ENCODE measurements around the gene FRMD3. TPM values are rescaled to one million over a fixed set of nuclear protein-coding genes. Genes with fewer than 3 reads are reported as not detected.

FRMD3 gene
- total RNA-seq, 4 donors from 2014 or later, result 7.9 to 13.4 (median 11.8) TPM

- Histone ChIP-seq H3K9me3 (no peaks in the 10 kb centered on the region), H3K4me3 (no peak overlapping the region), H3K27me3 (no peaks in the 10 kb centered on the region), H3K4me1 (peaks cover 0 to 42% (median 17%) of the 10 kb centered on the region in 4 donors), H3K36me3 (no peaks in the 10 kb centered on the region), H3K27ac (replicated peaks in 1 of 4) (peak overlapping the region in 3 of 4 donors; percentile 4 to 46 (median 28))
- intact Hi-C loops (cut with DNase I), result no loop called here
- TF ChIP-seq EP300 (IDR thresholded peaks at IDR 0.05), result no peak
- TF ChIP-seq POLR2A (IDR thresholded peaks at IDR 0.05; ENCODE audit: low read depth), result no peak
- no peak for TF ChIP-seq POLR2AphosphoS5 (IDR thresholded peaks at IDR 0.05)
- no peak for TF ChIP-seq CTCF (IDR thresholded peaks at IDR 0.05)
- no peak for DNase-seq (ENCODE audit: extremely low spot score)
- WGBS, result 65% methylated on average over 5 of the region's 5 CpGs
These were observed 65.4 kb downstream of the FRMD3 start for GRCh38 chr9:83472764-83473163.

GRCh38 chr9:83472221-83472665 is 66.0 kb downstream of the FRMD3 start:
- no peaks in the 10 kb centered on the region for H3K27me3 ChIP-seq
- intact Hi-C loops (cut with DNase I), result no loop called here
- peak overlapping the region in 1 of 4 donors; percentile 4 for H3K27ac ChIP-seq (replicated peaks in 1 of 4)
- H3K4me3 ChIP-seq, result no peak overlapping the region
- no peak for DNase-seq (ENCODE audit: extremely low spot score)
- no peaks in the 10 kb centered on the region for H3K36me3 ChIP-seq
- no peaks in the 10 kb centered on the region for H3K9me3 ChIP-seq
- TF ChIP-seq CTCF (IDR thresholded peaks at IDR 0.05) (no peak), EP300 (IDR thresholded peaks at IDR 0.05) (no peak), POLR2A (IDR thresholded peaks at IDR 0.05; ENCODE audit: low read depth) (no peak), POLR2AphosphoS5 (IDR thresholded peaks at IDR 0.05) (no peak)
- WGBS, result 45% methylated on average over 4 of the region's 4 CpGs
- peaks cover 2 to 47% (median 20%) of the 10 kb centered on the region in 4 donors for H3K4me1 ChIP-seq

- no peak for DNase-seq (ENCODE audit: extremely low spot score)
- H3K4me3 ChIP-seq, result no peak overlapping the region
- intact Hi-C loops (cut with DNase I), result no loop called here
These were observed 67.0 kb downstream of the FRMD3 start for GRCh38 chr9:83471241-83471640.

GRCh38 chr9:83469722-83470121 is 68.5 kb downstream of the FRMD3 start:
- peaks cover 8 to 58% (median 24%) of the 10 kb centered on the region in 4 donors for H3K4me1 ChIP-seq
- no peak overlapping the region for H3K27ac ChIP-seq (replicated peaks in 1 of 4)
- DNase-seq (ENCODE audit: extremely low spot score), result no peak
- intact Hi-C loops (cut with DNase I), result no loop called here
- H3K4me3 ChIP-seq, result no peak overlapping the region
- H3K9me3 ChIP-seq, result no peaks in the 10 kb centered on the region
- WGBS, result 82% methylated on average over 7 of the region's 7 CpGs
- no peak for TF ChIP-seq POLR2A (IDR thresholded peaks at IDR 0.05; ENCODE audit: low read depth)
- no peak for TF ChIP-seq CTCF (IDR thresholded peaks at IDR 0.05)
- H3K27me3 ChIP-seq, result no peaks in the 10 kb centered on the region
- H3K36me3 ChIP-seq, result no peaks in the 10 kb centered on the region

More at GRCh38 chr9:83471241-83471640, 67.0 kb downstream of the FRMD3 start:
- Histone ChIP-seq H3K4me1 (peaks cover 8 to 57% (median 24%) of the 10 kb centered on the region in 4 donors), H3K27ac (replicated peaks in 1 of 4) (peak overlapping the region in 1 of 4 donors; percentile 25), H3K36me3 (no peaks in the 10 kb centered on the region), H3K27me3 (no peaks in the 10 kb centered on the region), H3K9me3 (no peaks in the 10 kb centered on the region)
- 74% methylated on average over 4 of the region's 4 CpGs for WGBS
- TF ChIP-seq CTCF (IDR thresholded peaks at IDR 0.05) (no peak), POLR2A (IDR thresholded peaks at IDR 0.05; ENCODE audit: low read depth) (no peak), EP300 (IDR thresholded peaks at IDR 0.05) (no peak), POLR2AphosphoS5 (IDR thresholded peaks at IDR 0.05) (no peak)

- Histone ChIP-seq H3K4me3 (no peak overlapping the region), H3K27ac (replicated peaks in 1 of 4) (peak overlapping the region in 1 of 4 donors; percentile 18), H3K9me3 (no peaks in the 10 kb centered on the region), H3K4me1 (peaks cover 8 to 54% (median 24%) of the 10 kb centered on the region in 4 donors), H3K27me3 (no peaks in the 10 kb centered on the region), H3K36me3 (no peaks in the 10 kb centered on the region)
- intact Hi-C loops (cut with DNase I), result no loop called here
- no peak for DNase-seq (ENCODE audit: extremely low spot score)
- TF ChIP-seq CTCF (IDR thresholded peaks at IDR 0.05) (no peak), POLR2A (IDR thresholded peaks at IDR 0.05; ENCODE audit: low read depth) (no peak), POLR2AphosphoS5 (IDR thresholded peaks at IDR 0.05) (no peak), EP300 (IDR thresholded peaks at IDR 0.05) (no peak)
- 90% methylated on average over 3 of the region's 3 CpGs for WGBS
These were observed 69.4 kb downstream of the FRMD3 start for GRCh38 chr9:83468821-83469220.
